ENCODE measurements around the gene AGAP2.

AGAP2 gene

GRCh38 chr12:57694459-57695019 lies 44.0 kb downstream of the AGAP2 start:
- H3K9me3 ChIP-seq (ENCODE audit: control insufficient read depth, insufficient read depth, low read depth, low read length): no peaks in the 10 kb centered on the region
- no peak overlapping the region; the same call in 1 of the 2 replicates for H3K27ac ChIP-seq (ENCODE audit: extremely low read depth, low read depth, low read length)
- ChIA-PET CTCF (interaction anchor here (0.6 to 2.5 kb wide), 8 partner anchors 9 to 1429 kb away, joined by 3 to 12 read pairs (median 4); partner anchors contain the start of gene B4GALNT1), POLR2A (no interaction called here)
- H3K4me3 ChIP-seq (ENCODE audit: low read depth, low read length): peak overlapping the region; percentile 87
- peaks cover 5 to 31% of the 10 kb centered on the region in 2 experiments; a peak in 2 of 3 replicates for H3K36me3 ChIP-seq (ENCODE audit: control insufficient read depth in 2 of 2, insufficient read depth in 1 of 2, low read length in 2 of 2)
- peaks cover 3% of the 10 kb centered on the region; the same call in 1 of the 2 replicates for H3K4me1 ChIP-seq (ENCODE audit: control insufficient read depth, insufficient read depth, low read length)
- TF ChIP-seq, protein P1, sequence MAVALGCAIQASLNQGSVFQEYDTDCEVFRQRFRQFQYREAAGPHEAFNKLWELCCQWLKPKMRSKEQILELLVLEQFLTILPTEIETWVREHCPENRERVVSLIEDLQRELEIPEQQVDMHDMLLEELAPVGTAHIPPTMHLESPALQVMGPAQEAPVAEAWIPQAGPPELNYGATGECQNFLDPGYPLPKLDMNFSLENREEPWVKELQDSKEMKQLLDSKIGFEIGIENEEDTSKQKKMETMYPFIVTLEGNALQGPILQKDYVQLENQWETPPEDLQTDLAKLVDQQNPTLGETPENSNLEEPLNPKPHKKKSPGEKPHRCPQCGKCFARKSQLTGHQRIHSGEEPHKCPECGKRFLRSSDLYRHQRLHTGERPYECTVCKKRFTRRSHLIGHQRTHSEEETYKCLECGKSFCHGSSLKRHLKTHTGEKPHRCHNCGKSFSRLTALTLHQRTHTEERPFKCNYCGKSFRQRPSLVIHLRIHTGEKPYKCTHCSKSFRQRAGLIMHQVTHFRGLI (tag by site-specific recombination; IDR thresholded peaks at IDR 0.05): no peak
- TF ChIP-seq ZNF37A (tag by site-specific recombination; IDR thresholded peaks at IDR 0.05) (no peak), ZNF266 (tag by site-specific recombination; IDR thresholded peaks at IDR 0.05; ENCODE audit: low read depth) (no peak), ZNF792 (tag by site-specific recombination; IDR thresholded peaks at IDR 0.05) (no peak), ZNF555 (tag by site-specific recombination; conservative IDR thresholded peaks at IDR 0.05) (no peak), ZNF23 (tag by site-specific recombination; IDR thresholded peaks at IDR 0.05; ENCODE audit: borderline replicate concordance) (no peak), ZNF175 (tag by site-specific recombination; IDR thresholded peaks at IDR 0.05) (no peak), MZF1 (tag by site-specific recombination; IDR thresholded peaks at IDR 0.05; ENCODE audit: borderline replicate concordance) (no peak), SCRT1 (tag by site-specific recombination; IDR thresholded peaks at IDR 0.05; ENCODE audit: borderline replicate concordance) (no peak), ZNF704 (tag by site-specific recombination; IDR thresholded peaks at IDR 0.05) (no peak), KLF7 (tag by site-specific recombination; IDR thresholded peaks at IDR 0.05; ENCODE audit: borderline replicate concordance) (no peak), ZNF621 (tag by site-specific recombination; IDR thresholded peaks at IDR 0.05) (no peak), PRDM1 (tag by site-specific recombination; IDR thresholded peaks at IDR 0.05) (no peak), ZNF518A (tag by site-specific recombination; conservative IDR thresholded peaks at IDR 0.05; ENCODE audit: low read depth) (no peak), ZSCAN30 (tag by site-specific recombination; IDR thresholded peaks at IDR 0.05) (no peak), ZNF394 (tag by site-specific recombination; IDR thresholded peaks at IDR 0.05; ENCODE audit: borderline replicate concordance) (no peak), ZNF549 (tag by site-specific recombination; IDR thresholded peaks at IDR 0.05) (no peak), ZNF610 (tag by site-specific recombination; IDR thresholded peaks at IDR 0.05; ENCODE audit: borderline replicate concordance) (no peak)
- TF ChIP-seq, protein P2, sequence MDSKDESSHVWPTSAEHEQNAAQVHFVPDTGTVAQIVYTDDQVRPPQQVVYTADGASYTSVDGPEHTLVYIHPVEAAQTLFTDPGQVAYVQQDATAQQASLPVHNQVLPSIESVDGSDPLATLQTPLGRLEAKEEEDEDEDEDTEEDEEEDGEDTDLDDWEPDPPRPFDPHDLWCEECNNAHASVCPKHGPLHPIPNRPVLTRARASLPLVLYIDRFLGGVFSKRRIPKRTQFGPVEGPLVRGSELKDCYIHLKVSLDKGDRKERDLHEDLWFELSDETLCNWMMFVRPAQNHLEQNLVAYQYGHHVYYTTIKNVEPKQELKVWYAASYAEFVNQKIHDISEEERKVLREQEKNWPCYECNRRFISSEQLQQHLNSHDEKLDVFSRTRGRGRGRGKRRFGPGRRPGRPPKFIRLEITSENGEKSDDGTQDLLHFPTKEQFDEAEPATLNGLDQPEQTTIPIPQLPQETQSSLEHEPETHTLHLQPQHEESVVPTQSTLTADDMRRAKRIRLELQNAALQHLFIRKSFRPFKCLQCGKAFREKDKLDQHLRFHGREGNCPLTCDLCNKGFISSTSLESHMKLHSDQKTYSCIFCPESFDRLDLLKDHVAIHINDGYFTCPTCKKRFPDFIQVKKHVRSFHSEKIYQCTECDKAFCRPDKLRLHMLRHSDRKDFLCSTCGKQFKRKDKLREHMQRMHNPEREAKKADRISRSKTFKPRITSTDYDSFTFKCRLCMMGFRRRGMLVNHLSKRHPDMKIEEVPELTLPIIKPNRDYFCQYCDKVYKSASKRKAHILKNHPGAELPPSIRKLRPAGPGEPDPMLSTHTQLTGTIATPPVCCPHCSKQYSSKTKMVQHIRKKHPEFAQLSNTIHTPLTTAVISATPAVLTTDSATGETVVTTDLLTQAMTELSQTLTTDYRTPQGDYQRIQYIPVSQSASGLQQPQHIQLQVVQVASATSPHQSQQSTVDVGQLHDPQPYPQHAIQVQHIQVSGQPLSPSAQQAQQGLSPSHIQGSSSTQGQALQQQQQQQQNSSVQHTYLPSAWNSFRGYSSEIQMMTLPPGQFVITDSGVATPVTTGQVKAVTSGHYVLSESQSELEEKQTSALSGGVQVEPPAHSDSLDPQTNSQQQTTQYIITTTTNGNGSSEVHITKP (tag by site-specific recombination; IDR thresholded peaks at IDR 0.05): peak; percentile 84
- TF ChIP-seq, protein P3, sequence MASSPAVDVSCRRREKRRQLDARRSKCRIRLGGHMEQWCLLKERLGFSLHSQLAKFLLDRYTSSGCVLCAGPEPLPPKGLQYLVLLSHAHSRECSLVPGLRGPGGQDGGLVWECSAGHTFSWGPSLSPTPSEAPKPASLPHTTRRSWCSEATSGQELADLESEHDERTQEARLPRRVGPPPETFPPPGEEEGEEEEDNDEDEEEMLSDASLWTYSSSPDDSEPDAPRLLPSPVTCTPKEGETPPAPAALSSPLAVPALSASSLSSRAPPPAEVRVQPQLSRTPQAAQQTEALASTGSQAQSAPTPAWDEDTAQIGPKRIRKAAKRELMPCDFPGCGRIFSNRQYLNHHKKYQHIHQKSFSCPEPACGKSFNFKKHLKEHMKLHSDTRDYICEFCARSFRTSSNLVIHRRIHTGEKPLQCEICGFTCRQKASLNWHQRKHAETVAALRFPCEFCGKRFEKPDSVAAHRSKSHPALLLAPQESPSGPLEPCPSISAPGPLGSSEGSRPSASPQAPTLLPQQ (tag by site-specific recombination; IDR thresholded peaks at IDR 0.05): 0 out of 2 replicates have a peak, but pooled peaks have one; percentile 3
